H1 (cell line): ENCODE results near the gene NSFL1C. TPM values are rescaled to one million over a fixed set of nuclear protein-coding genes. Genes with fewer than 3 reads are reported as not detected.

Experiments
- CTCF ChIA-PET: fragments of 300-600 bp; sonication (Branson Sonifier 250); formaldehyde crosslinking; loops from one replicate; lab custom pipeline; 2021; ENCODE audit not compliant: partially characterized antibody; lab: Charles Lee
- POLR2A ChIA-PET: fragments of 300-600 bp; sonication (Branson Sonifier 250); formaldehyde crosslinking; loops from one replicate; lab custom pipeline; 2021; ENCODE audit warnings: inconsistent platforms; ENCODE audit not compliant: partially characterized antibody; lab: Charles Lee
- DNase-seq, 2 experiments: peaks; one replicate each; pipeline versions ENCODE4 v3.0.0 to v3.0.0-alpha.2; 2010 to 2022; ENCODE audit warnings: low spot score in 2 of 2, low read depth in 1 of 2, mixed read lengths in 1 of 2
- FAIRE-seq: peaks from 2 replicates; lab custom pipeline; 2011; peaks lifted over from hg19 to GRCh38; lab: Jason Lieb, UNC
- H2AFZ ChIP-seq: 2 replicates; pipeline ENCODE4 v1.8.1; 2012; ENCODE audit warnings: low read length, inconsistent platforms
- H2AK5ac ChIP-seq: 2 replicates; pipeline ENCODE4 v1.6.1; 2013; ENCODE audit warnings: low read depth, low read length
- H2BK120ac ChIP-seq: replicated peaks from 2 replicates; pipeline ENCODE3; 2013; ENCODE audit warnings: low read depth, low read length, inconsistent platforms
- H2BK12ac ChIP-seq: 2 replicates; pipeline ENCODE4 v1.6.1; 2013; ENCODE audit warnings: low read depth, low read length
- H2BK15ac ChIP-seq: 2 replicates; pipeline ENCODE4 v1.6.1; 2013; ENCODE audit warnings: low read length
- H2BK20ac ChIP-seq: 2 replicates; pipeline ENCODE4 v1.6.1; 2013; ENCODE audit warnings: low read length
- H2BK5ac ChIP-seq: 2 replicates; pipeline ENCODE4 v1.6.1; 2013; ENCODE audit warnings: low read depth, low read length
- H3K14ac ChIP-seq: 2 replicates; pipeline ENCODE4 v1.6.1; 2013; ENCODE audit warnings: inconsistent platforms; ENCODE audit not compliant: insufficient read length
- H3K18ac ChIP-seq: 2 replicates; pipeline ENCODE4 v1.6.1; 2013; ENCODE audit warnings: low read length; ENCODE audit errors: extremely low read depth
- H3K23ac ChIP-seq: 2 replicates; pipeline ENCODE4 v1.6.1; 2013; ENCODE audit warnings: inconsistent platforms; ENCODE audit not compliant: insufficient read length
- H3K23me2 ChIP-seq: 2 replicates; pipeline ENCODE4 v1.6.1; 2013; ENCODE audit warnings: low read depth, low read length
- H3K27ac ChIP-seq: 2 replicates; pipeline ENCODE4 v1.6.1; 2011; ENCODE audit warnings: low read depth, low read length, inconsistent platforms
- H3K27me3 ChIP-seq, 4 experiments: replicated peaks in 1 of 4; 1 replicate in 1 of 4; 2 replicates in 3 of 4; pipeline versions ENCODE4 v1.6.1 to v1.8.1; 2011 to 2013; ENCODE audit warnings: low read length in 3 of 4, mild to moderate bottlenecking in 3 of 4, inconsistent platforms in 2 of 4, mixed read lengths in 2 of 4, moderate library complexity in 1 of 4; ENCODE audit not compliant: control insufficient read depth in 3 of 4, insufficient read depth in 3 of 4; ENCODE audit errors: extremely low read depth in 1 of 4
- H3K36me3 ChIP-seq, 4 experiments: 2 replicates each; pipeline versions ENCODE4 v1.6.1 to v1.8.1; 2011 to 2013; ENCODE audit warnings: mild to moderate bottlenecking in 4 of 4, low read length in 3 of 4, moderate library complexity in 2 of 4, control low read depth in 1 of 4, inconsistent platforms in 1 of 4; ENCODE audit not compliant: insufficient read depth in 4 of 4, control insufficient read depth in 2 of 4
- H3K4ac ChIP-seq: replicated peaks from 2 replicates; pipeline ENCODE3; 2013; ENCODE audit warnings: low read length, low read depth, mixed read lengths, inconsistent platforms; ENCODE audit not compliant: insufficient read length
- H3K4me1 ChIP-seq, 4 experiments: replicated peaks in 1 of 4; 1 replicate in 1 of 4; 2 replicates in 3 of 4; pipeline versions ENCODE4 v1.6.1 to v1.8.1; 2011 to 2013; ENCODE audit warnings: low read length in 3 of 4, inconsistent platforms in 2 of 4, mixed read lengths in 1 of 4; ENCODE audit not compliant: insufficient read depth in 4 of 4, control insufficient read depth in 3 of 4
- H3K4me2 ChIP-seq, 2 experiments: 2 replicates each; pipeline versions ENCODE4 v1.6.1 to v1.8.1; 2011 to 2013; ENCODE audit warnings: low read depth in 2 of 2, low read length in 2 of 2, control low read depth in 1 of 2, inconsistent platforms in 1 of 2, mild to moderate bottlenecking in 1 of 2; ENCODE audit not compliant: insufficient read depth in 1 of 2
- H3K4me3 ChIP-seq, 4 experiments: fragments of 200-600, 300-600 bp in 1 of 4; sonication (generic), shearing (Covaris generic), sonication (Bioruptor Twin) in 1 of 4; 2 replicates each; pipeline versions ENCODE4 v1.5.1 to v1.8.1; 2011 to 2016; ENCODE audit warnings: low read length in 4 of 4, low read depth in 3 of 4, control low read depth in 2 of 4, inconsistent platforms in 2 of 4, mild to moderate bottlenecking in 2 of 4, mixed read lengths in 1 of 4, moderate library complexity in 1 of 4; ENCODE audit not compliant: insufficient read depth in 2 of 4; ENCODE audit errors: extremely low read depth in 1 of 4
- H3K56ac ChIP-seq: replicated peaks from 2 replicates; pipeline ENCODE3; 2013; ENCODE audit warnings: low read depth, mild to moderate bottlenecking, mixed read lengths, low read length, inconsistent platforms; ENCODE audit not compliant: insufficient read length
- H3K79me1 ChIP-seq: 2 replicates; pipeline ENCODE4 v1.6.1; 2013; ENCODE audit warnings: low read depth, low read length, control low read depth
- H3K79me2 ChIP-seq, 2 experiments: 2 replicates each; pipeline versions ENCODE4 v1.6.1 to v1.8.1; 2012 to 2013; ENCODE audit warnings: low read length in 2 of 2, mild to moderate bottlenecking in 2 of 2, inconsistent platforms in 1 of 2; ENCODE audit not compliant: insufficient read depth in 2 of 2, control insufficient read depth in 1 of 2
- H3K9ac ChIP-seq, 4 experiments: replicated peaks in 1 of 4; 1 replicate in 1 of 4; 2 replicates in 3 of 4; pipeline versions ENCODE4 v1.6.1 to v1.8.1; 2011 to 2013; ENCODE audit warnings: low read depth in 3 of 4, low read length in 3 of 4, control low read depth in 2 of 4, mild to moderate bottlenecking in 2 of 4, moderate library complexity in 2 of 4, inconsistent platforms in 1 of 4; ENCODE audit errors: extremely low read depth in 1 of 4
- H3K9me3 ChIP-seq, 2 experiments: 2 replicates each; pipeline versions ENCODE4 v1.6.1 to v1.8.1; 2012 to 2013; ENCODE audit warnings: mild to moderate bottlenecking in 2 of 2, moderate library complexity in 2 of 2, control low read depth in 1 of 2, inconsistent platforms in 1 of 2, low read depth in 1 of 2, low read length in 1 of 2, mixed read lengths in 1 of 2; ENCODE audit not compliant: insufficient read depth in 2 of 2
- H4K20me1 ChIP-seq, 2 experiments: replicated peaks in 1 of 2; 2 replicates each; pipeline versions ENCODE3 to v1.8.1; 2011 to 2013; ENCODE audit warnings: inconsistent platforms in 2 of 2, low read length in 2 of 2, mild to moderate bottlenecking in 1 of 2; ENCODE audit not compliant: insufficient read depth in 2 of 2, control insufficient read depth in 1 of 2
- H4K5ac ChIP-seq: 2 replicates; pipeline ENCODE4 v1.6.1; 2013; ENCODE audit warnings: low read length, low read depth, mixed read lengths, inconsistent platforms; ENCODE audit not compliant: insufficient read length
- H4K8ac ChIP-seq: 2 replicates; pipeline ENCODE4 v1.8.0; 2013; ENCODE audit warnings: mild to moderate bottlenecking, moderate library complexity, low read length, inconsistent platforms; ENCODE audit not compliant: insufficient read depth; ENCODE audit errors: extremely low read depth
- H4K91ac ChIP-seq: replicated peaks from 2 replicates; pipeline ENCODE3; 2013; ENCODE audit warnings: low read length, mixed read lengths, inconsistent platforms; ENCODE audit not compliant: insufficient read length
- ATF3 ChIP-seq: IDR thresholded peaks from 2 replicates; pipeline ENCODE4 v1.6.1; 2011; ENCODE audit warnings: low read depth, mild to moderate bottlenecking, low read length; ENCODE audit not compliant: insufficient read depth
- CHD1 ChIP-seq: IDR thresholded peaks from 2 replicates; pipeline ENCODE4 v1.6.1; 2012; ENCODE audit warnings: low read depth, low read length, improper control_type of control experiment
- JUN ChIP-seq: IDR thresholded peaks from 2 replicates; pipeline ENCODE4 v1.6.1; 2011; ENCODE audit warnings: low read depth, mild to moderate bottlenecking, improper control_type of control experiment, low read length
- KDM1A ChIP-seq: fragments of 200-600, 300-600 bp; sonication (generic); IDR thresholded peaks from 2 replicates; pipeline ENCODE4 v1.7.1; 2016; ENCODE audit warnings: mild to moderate bottlenecking, low read length, borderline replicate concordance
- NRF1 ChIP-seq: IDR thresholded peaks from 2 replicates; pipeline ENCODE4 v1.6.1; 2011; ENCODE audit warnings: mild to moderate bottlenecking, low read depth, low read length, improper control_type of control experiment
- POLR2AphosphoS5 ChIP-seq: IDR thresholded peaks from 2 replicates; pipeline ENCODE4 v1.6.1; 2011; ENCODE audit warnings: low read depth, low read length
- POU5F1 ChIP-seq: IDR thresholded peaks from 2 replicates; pipeline ENCODE4 v1.6.1; 2011; ENCODE audit warnings: low read depth, mild to moderate bottlenecking, low read length, moderate library complexity
- SUZ12 ChIP-seq: fragments of 200-600 bp; sonication (generic); IDR thresholded peaks from 2 replicates; pipeline ENCODE4 v1.6.1; 2012; ENCODE audit warnings: mild to moderate bottlenecking, inconsistent platforms, low read length, moderate library complexity, mixed read lengths
- WGBS, 2 experiments: shearing (Covaris generic) in 1 of 2; methylation state at CpG; one replicate each; pipeline versions ENCODE4 v1.1.6 to v1.1.7; 2013 to 2015; ENCODE audit warnings: low lambda C conversion rate in 2 of 2, mixed read lengths in 2 of 2, inconsistent platforms in 1 of 2, low coverage in 1 of 2, missing lambda C conversion rate in 1 of 2; ENCODE audit not compliant: insufficient replicate concordance in 2 of 2, insufficient coverage in 1 of 2, insufficient read length in 1 of 2; ENCODE audit errors: extremely low coverage in 1 of 2, missing lambda C conversion rate in 1 of 2; 5-methylcytosine and 5-hydroxymethylcytosine counted together
- polyA plus RNA-seq, 7 experiments: library from polyadenylated mRNA; depleted of rRNA in 3 of 7; stranded (reverse) in 5 of 7; unstranded in 2 of 7; fragments of >200 nt in 5 of 7; fragments of 200-250 nt in 2 of 7; gene quantifications; 1 replicate in 5 of 7; 2 replicates in 1 of 7; 4 replicates in 1 of 7; pipeline versions ENCODE4 v1.2.1 to v1.2.3, GENCODE V29; 2011 to 2013; ENCODE audit warnings: missing spikeins in 2 of 7, mixed read lengths in 2 of 7
- total RNA-seq: library from RNA; stranded (reverse); fragmentation: NEBNext Ultra II Directional; extraction: Animal tissue kit (Norgen Biotek cat#: 25700); gene quantifications from 2 replicates; pipeline ENCODE4 v1.2.1, GENCODE V29; 2021
- TF ChIP-seq, protein P1 (sequence below): IDR thresholded peaks from 2 replicates; pipeline ENCODE4 v1.6.1; 2011; ENCODE audit warnings: low read length, improper control_type of control experiment

Gene NSFL1C
- total and polyA plus RNA-seq, 2 of the 8 experiments (the other 6 are each of a cell fraction or from before 2014, with no cell fraction given): 21.6 to 98.0 TPM

- WGBS, 2 experiments: 98% methylated on average over 3 of the region's 3 CpGs; no CpG with 5 or more reads in 1 of the 2 experiments
- Histone ChIP-seq H2AK5ac (no peak overlapping the region), H3K36me3 (peaks cover 20 to 37% (median 30%) of the 10 kb centered on the region in 4 experiments)
These were observed 25.5 kb downstream of the NSFL1C start for GRCh38 chr20:1441133-1441532.

More at GRCh38 chr20:1441133-1441532, 25.5 kb downstream of the NSFL1C start:
- H2BK20ac ChIP-seq: no peak overlapping the region
- H4K20me1 ChIP-seq: peaks cover 0 to 1% of the 10 kb centered on the region in 2 experiments
- ChIA-PET CTCF (interaction anchor here (1.0 to 8.4 kb wide), 14 partner anchors 9 to 214 kb away, joined by 3 to 139 read pairs (median 4); partner anchors contain the start of gene NSFL1C), POLR2A (interaction anchor here (0.8 to 1.4 kb wide), 3 partner anchors 13 to 59 kb away, joined by 3 read pairs; no protein-coding TSS in a partner anchor)
- H3K14ac ChIP-seq: no peak overlapping the region
- H3K18ac ChIP-seq: no peak overlapping the region
- no peak for FAIRE-seq
- H4K5ac ChIP-seq: no peak overlapping the region
- no peak overlapping the region for H3K27ac ChIP-seq
- H3K23me2 ChIP-seq: no peaks in the 10 kb centered on the region
- TF ChIP-seq POU5F1 (no peak), SUZ12 (no peak), ATF3 (no peak), JUN (no peak), NRF1 (no peak), POLR2AphosphoS5 (no peak), KDM1A (no peak), CHD1 (no peak)
- TF ChIP-seq, protein P1, sequence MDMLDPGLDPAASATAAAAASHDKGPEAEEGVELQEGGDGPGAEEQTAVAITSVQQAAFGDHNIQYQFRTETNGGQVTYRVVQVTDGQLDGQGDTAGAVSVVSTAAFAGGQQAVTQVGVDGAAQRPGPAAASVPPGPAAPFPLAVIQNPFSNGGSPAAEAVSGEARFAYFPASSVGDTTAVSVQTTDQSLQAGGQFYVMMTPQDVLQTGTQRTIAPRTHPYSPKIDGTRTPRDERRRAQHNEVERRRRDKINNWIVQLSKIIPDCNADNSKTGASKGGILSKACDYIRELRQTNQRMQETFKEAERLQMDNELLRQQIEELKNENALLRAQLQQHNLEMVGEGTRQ: no peak
- H3K27me3 ChIP-seq: no peaks in the 10 kb centered on the region
- no peak overlapping the region for H4K91ac ChIP-seq
- no peak overlapping the region for H2BK120ac ChIP-seq
- no peak overlapping the region for H2BK15ac ChIP-seq
- no peak overlapping the region for H2AFZ ChIP-seq
- no peak overlapping the region for H3K9ac ChIP-seq
- no peak overlapping the region for H4K8ac ChIP-seq
- H3K4me1 ChIP-seq: no peaks in the 10 kb centered on the region
- H3K79me1 ChIP-seq: no peaks in the 10 kb centered on the region
- DNase-seq: no peak
- H3K79me2 ChIP-seq: no peaks in the 10 kb centered on the region
- no peak overlapping the region for H3K4me2 ChIP-seq
- H2BK5ac ChIP-seq: no peak overlapping the region
- H3K4me3 ChIP-seq: no peak overlapping the region
- no peaks in the 10 kb centered on the region for H3K9me3 ChIP-seq
- H3K23ac ChIP-seq: no peak overlapping the region
- no peak overlapping the region for H3K4ac ChIP-seq
- H3K56ac ChIP-seq: no peak overlapping the region
- no peak overlapping the region for H2BK12ac ChIP-seq
